IMR-90 (cell line): ENCODE data around the gene KRT7. TPM values are rescaled to one million over a fixed set of nuclear protein-coding genes. Genes with fewer than 3 reads are reported as not detected.

Experiments used
- ATAC-seq: fragments of 200-7000 bp; cut with Tn5 transposase; 2 replicates; pipeline ENCODE4 v1.9.1; 2020; ENCODE audit warnings: low read depth, mild to moderate bottlenecking, moderate library complexity
- BruUV-seq: library from RNA; stranded (reverse); fragments of 400-500 nt; replicated peaks from 2 replicates; lab custom pipeline; 2021; lab: Mats Ljungman, UMichigan
- CTCF ChIA-PET: fragments of 300-600 bp; formaldehyde crosslinking; extraction: SDS; loops from one replicate; lab custom pipeline; 2021; ENCODE audit warnings: antibody characterized with exemption; lab: Yijun Ruan, JAX
- POLR2A ChIA-PET: fragments of 300-600 bp; sonication (Branson Sonifier 250); formaldehyde crosslinking; loops from one replicate; lab custom pipeline; 2022; ENCODE audit warnings: antibody characterized with exemption; ENCODE audit not compliant: unreplicated experiment; lab: Charles Lee
- DNase-seq: peaks from one replicate; pipeline ENCODE4 v3.0.0; 2013
- H2AFZ ChIP-seq: replicated peaks from 2 replicates; pipeline ENCODE3; 2013; ENCODE audit warnings: low read length, mild to moderate bottlenecking; ENCODE audit not compliant: poor library complexity
- H2AK5ac ChIP-seq: 2 replicates; pipeline ENCODE4 v1.6.1; 2013; ENCODE audit warnings: low read depth, low read length, inconsistent platforms
- H2AK9ac ChIP-seq: replicated peaks from 2 replicates; pipeline ENCODE3; 2013; ENCODE audit warnings: mild to moderate bottlenecking, low read depth, low read length, moderate library complexity; ENCODE audit not compliant: poor library complexity
- H2BK120ac ChIP-seq: 2 replicates; pipeline ENCODE4 v1.6.1; 2013; ENCODE audit warnings: low read depth, low read length, inconsistent platforms
- H2BK15ac ChIP-seq: 3 replicates; pipeline ENCODE4 v1.6.1; 2013; ENCODE audit warnings: low read depth, low read length, inconsistent platforms
- H2BK20ac ChIP-seq: 2 replicates; pipeline ENCODE4 v1.6.1; 2013; ENCODE audit warnings: low read depth, mild to moderate bottlenecking, inconsistent platforms, low read length, moderate library complexity
- H2BK5ac ChIP-seq: 2 replicates; pipeline ENCODE4 v1.6.1; 2013; ENCODE audit warnings: mild to moderate bottlenecking, low read depth, low read length, inconsistent platforms; ENCODE audit not compliant: poor library complexity, severe bottlenecking
- H3K14ac ChIP-seq: replicated peaks from 2 replicates; pipeline ENCODE4 v1.6.1; 2013; ENCODE audit warnings: low read depth, low read length, inconsistent platforms
- H3K18ac ChIP-seq: 2 replicates; pipeline ENCODE4 v1.6.1; 2013; ENCODE audit warnings: low read depth, low read length, control low read depth
- H3K23ac ChIP-seq: 2 replicates; pipeline ENCODE4 v1.6.1; 2013; ENCODE audit warnings: low read depth, low read length, inconsistent platforms
- H3K27ac ChIP-seq: 2 replicates; pipeline ENCODE4 v1.5.1; 2013; ENCODE audit warnings: mild to moderate bottlenecking, control low read depth, low read length; ENCODE audit not compliant: insufficient read depth
- H3K27me3 ChIP-seq: 2 replicates; pipeline ENCODE4 v1.6.1; 2013; ENCODE audit warnings: low read length; ENCODE audit not compliant: control insufficient read depth, insufficient read depth
- H3K36me3 ChIP-seq: 2 replicates; pipeline ENCODE4 v1.6.1; 2013; ENCODE audit warnings: low read length, mixed read lengths; ENCODE audit not compliant: control insufficient read depth, insufficient read depth
- H3K4ac ChIP-seq: 2 replicates; pipeline ENCODE4 v1.6.1; 2013; ENCODE audit warnings: low read depth, low read length, inconsistent platforms
- H3K4me1 ChIP-seq: 2 replicates; pipeline ENCODE4 v1.6.1; 2013; ENCODE audit warnings: low read length, mixed read lengths; ENCODE audit not compliant: control insufficient read depth, insufficient read depth
- H3K4me2 ChIP-seq: 2 replicates; pipeline ENCODE4 v1.6.1; 2013; ENCODE audit warnings: low read depth, mild to moderate bottlenecking, control low read depth, low read length, moderate library complexity
- H3K4me3 ChIP-seq: 2 replicates; pipeline ENCODE4 v1.5.1; 2013; ENCODE audit warnings: low read depth, mild to moderate bottlenecking, control low read depth, low read length, moderate library complexity; ENCODE audit not compliant: insufficient read depth
- H3K56ac ChIP-seq: 2 replicates; pipeline ENCODE4 v1.6.1; 2013; ENCODE audit warnings: low read length, inconsistent platforms; ENCODE audit not compliant: insufficient read depth; ENCODE audit errors: extremely low read depth
- H3K79me1 ChIP-seq, 2 experiments: 2 replicates each; pipeline ENCODE4 v1.6.1; 2013; ENCODE audit warnings: low read length in 2 of 2, inconsistent platforms in 1 of 2, low read depth in 1 of 2
- H3K9ac ChIP-seq: 2 replicates; pipeline ENCODE4 v1.6.1; 2013; ENCODE audit warnings: low read depth, low read length, control low read depth
- H3K9me1 ChIP-seq: 2 replicates; pipeline ENCODE4 v1.6.1; 2013; ENCODE audit warnings: low read length, inconsistent platforms; ENCODE audit not compliant: insufficient read depth
- H3K9me3 ChIP-seq: 2 replicates; pipeline ENCODE4 v1.6.1; 2013; ENCODE audit warnings: low read length; ENCODE audit not compliant: control insufficient read depth, insufficient read depth
- H4K20me1 ChIP-seq: 2 replicates; pipeline ENCODE4 v1.6.1; 2013; ENCODE audit warnings: low read length, inconsistent platforms; ENCODE audit not compliant: insufficient read depth
- H4K5ac ChIP-seq: 2 replicates; pipeline ENCODE4 v1.6.1; 2013; ENCODE audit warnings: mild to moderate bottlenecking, low read depth, low read length, control low read depth
- H4K8ac ChIP-seq, 2 experiments: 2 replicates each; pipeline ENCODE4 v1.6.1; 2013; ENCODE audit warnings: low read depth in 2 of 2, low read length in 2 of 2, control low read depth in 1 of 2, inconsistent platforms in 1 of 2
- H4K91ac ChIP-seq: 2 replicates; pipeline ENCODE4 v1.6.1; 2013; ENCODE audit warnings: low read depth, low read length, inconsistent platforms; ENCODE audit not compliant: insufficient read depth
- BHLHE40 ChIP-seq: fragments of 150-350 bp; IDR thresholded peaks from 2 replicates; pipeline ENCODE4 v1.6.1; 2016; ENCODE audit warnings: mild to moderate bottlenecking, low read depth, low read length
- CEBPB ChIP-seq: IDR thresholded peaks from 2 replicates; pipeline ENCODE4 v1.6.1; 2012; ENCODE audit warnings: low read depth, low read length, improper control_type of control experiment
- FOS ChIP-seq: fragments of 150-350 bp; IDR thresholded peaks from 2 replicates; pipeline ENCODE4 v1.6.1; 2016; ENCODE audit warnings: low read depth, low read length
- MAFK ChIP-seq: IDR thresholded peaks from 2 replicates; pipeline ENCODE4 v1.6.1; 2012; ENCODE audit warnings: low read depth, low read length, improper control_type of control experiment
- MAZ ChIP-seq: IDR thresholded peaks from 2 replicates; pipeline ENCODE4 v1.6.1; 2012; ENCODE audit warnings: low read depth, mild to moderate bottlenecking, low read length, improper control_type of control experiment, moderate library complexity, borderline replicate concordance
- MXI1 ChIP-seq: IDR thresholded peaks from 2 replicates; pipeline ENCODE4 v1.6.1; 2012; ENCODE audit warnings: low read depth, mild to moderate bottlenecking, low read length, moderate library complexity, borderline replicate concordance
- NFE2L2 ChIP-seq: fragments of 150-350 bp; IDR thresholded peaks from 2 replicates; pipeline ENCODE4 v1.6.1; 2016; ENCODE audit warnings: low read depth, mild to moderate bottlenecking, low read length
- RAD21 ChIP-seq: IDR thresholded peaks from 2 replicates; pipeline ENCODE4 v1.6.1; 2012; ENCODE audit warnings: low read length, improper control_type of control experiment
- RCOR1 ChIP-seq: IDR thresholded peaks from 2 replicates; pipeline ENCODE4 v1.6.1; 2012; ENCODE audit warnings: mild to moderate bottlenecking, low read length, improper control_type of control experiment; ENCODE audit not compliant: insufficient replicate concordance
- RFX5 ChIP-seq: IDR thresholded peaks from 2 replicates; pipeline ENCODE4 v1.8.0; 2012; ENCODE audit warnings: low read depth, mild to moderate bottlenecking, low read length, moderate library complexity
- WGBS, 2 experiments: methylation state at CpG; one replicate each; pipeline versions ENCODE4 v1.1.5 to v1.1.7; 2013; ENCODE audit warnings: missing lambda C conversion rate in 2 of 2; ENCODE audit not compliant: insufficient read length in 1 of 2; ENCODE audit errors: extremely low coverage in 2 of 2; 5-methylcytosine and 5-hydroxymethylcytosine counted together
- dilution Hi-C: fragments of 300-500 bp; cut with HindIII; formaldehyde crosslinking; loops from one replicate; pipeline ENCODE4 v1.14.3; 2018; ENCODE audit warnings: low sequenced_read_pairs; ENCODE audit not compliant: unreplicated experiment
- in situ Hi-C: fragments of 300-500 bp; cut with MboI; formaldehyde crosslinking; loops from 3 replicates; pipeline ENCODE4 v1.14.3; 2019; ENCODE audit warnings: low sequenced_read_pairs, inconsistent platforms, mixed read lengths
- intact Hi-C: fragments of 100-400 bp; cut with micrococcal nuclease; formaldehyde crosslinking; loops from 2 replicates; pipeline ENCODE4 v1.10.0; 2022
- polyA plus RNA-seq, 3 experiments: library from polyadenylated mRNA; depleted of rRNA; stranded (reverse); fragments of >200 nt; gene quantifications; 2 replicates each; pipeline ENCODE4 v1.2.3, GENCODE V29; 2012; ENCODE audit warnings: low replicate concordance in 1 of 3
- total RNA-seq: library from RNA; depleted of rRNA; stranded (reverse); fragments of >200 nt; gene quantifications from 2 replicates; pipeline ENCODE4 v1.2.3, GENCODE V29; 2012
- TF ChIP-seq, protein P1 (sequence below): fragments of 150-350 bp; IDR thresholded peaks from 2 replicates; pipeline ENCODE4 v1.6.1; 2017; ENCODE audit warnings: mild to moderate bottlenecking, antibody characterized with exemption, low read length, low read depth
- TF ChIP-seq, protein P2 (sequence below): fragments of 150-350 bp; IDR thresholded peaks from 2 replicates; pipeline ENCODE4 v1.6.1; 2016; ENCODE audit warnings: low read depth, mild to moderate bottlenecking, low read length, moderate library complexity, borderline replicate concordance

KRT7 gene
- total and polyA plus RNA-seq, 2 of the 4 experiments (the other 2 are of a cell fraction): 0.54 to 1.7 TPM

DNA sequence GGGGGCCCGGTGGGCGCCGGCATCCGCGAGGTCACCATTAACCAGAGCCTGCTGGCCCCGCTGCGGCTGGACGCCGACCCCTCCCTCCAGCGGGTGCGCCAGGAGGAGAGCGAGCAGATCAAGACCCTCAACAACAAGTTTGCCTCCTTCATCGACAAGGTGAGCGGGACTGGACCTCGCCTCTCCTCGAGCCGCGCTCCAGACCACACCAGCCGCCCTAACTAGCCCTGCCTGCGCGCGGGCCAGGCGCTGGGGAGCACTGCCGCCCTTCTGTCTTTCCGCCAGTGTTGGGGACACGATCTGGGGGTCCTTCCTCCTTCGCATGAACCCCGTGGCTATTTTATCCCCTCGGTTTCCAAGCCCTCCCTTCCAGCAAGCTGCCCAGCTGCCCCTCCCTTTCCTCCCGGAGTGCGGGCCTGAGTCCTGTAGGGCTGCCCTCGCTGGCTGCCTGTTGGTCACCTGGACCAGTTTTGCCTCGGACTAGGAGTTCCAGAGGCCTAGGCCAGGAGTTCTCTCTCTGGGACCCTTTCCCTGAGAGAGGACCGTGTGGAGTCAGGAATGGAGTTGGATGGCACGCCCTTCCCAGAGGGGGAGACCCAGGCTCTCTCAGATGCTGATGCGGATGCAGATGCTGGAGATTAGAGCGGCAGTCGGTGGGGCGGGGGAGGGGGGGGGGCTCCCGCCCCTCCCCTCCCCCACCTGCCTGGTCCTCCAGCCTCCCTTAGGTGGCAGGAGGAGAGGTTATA is 592 bp downstream of the KRT7 start:
- peaks cover 23% of the 10 kb centered on the region for H3K4me1 ChIP-seq
- no peak overlapping the region for H3K23ac ChIP-seq
- in situ Hi-C loops (no loop called here), dilution Hi-C loops (no loop called here), intact Hi-C loops (loop anchor here (5.0 kb wide), 1 partner anchor 44 kb away; no protein-coding TSS in a partner anchor)
- no peak overlapping the region for H3K18ac ChIP-seq
- no peaks in the 10 kb centered on the region for H3K36me3 ChIP-seq
- H2AFZ ChIP-seq: peak overlapping the region; percentile 59
- ATAC-seq (no peak), DNase-seq (no peak)
- H3K14ac ChIP-seq: 0 out of 2 replicates have a peak overlapping the region, but pooled peaks have one; percentile 8
- no peaks in the 10 kb centered on the region for H3K9me3 ChIP-seq
- TF ChIP-seq CEBPB (no peak), BHLHE40 (no peak), RFX5 (no peak), NFE2L2 (no peak), MAFK (no peak), RAD21 (no peak), RCOR1 (no peak), MXI1 (no peak), FOS (no peak), MAZ (no peak)
- TF ChIP-seq, protein P1, sequence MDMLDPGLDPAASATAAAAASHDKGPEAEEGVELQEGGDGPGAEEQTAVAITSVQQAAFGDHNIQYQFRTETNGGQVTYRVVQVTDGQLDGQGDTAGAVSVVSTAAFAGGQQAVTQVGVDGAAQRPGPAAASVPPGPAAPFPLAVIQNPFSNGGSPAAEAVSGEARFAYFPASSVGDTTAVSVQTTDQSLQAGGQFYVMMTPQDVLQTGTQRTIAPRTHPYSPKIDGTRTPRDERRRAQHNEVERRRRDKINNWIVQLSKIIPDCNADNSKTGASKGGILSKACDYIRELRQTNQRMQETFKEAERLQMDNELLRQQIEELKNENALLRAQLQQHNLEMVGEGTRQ: no peak
- TF ChIP-seq, protein P2, sequence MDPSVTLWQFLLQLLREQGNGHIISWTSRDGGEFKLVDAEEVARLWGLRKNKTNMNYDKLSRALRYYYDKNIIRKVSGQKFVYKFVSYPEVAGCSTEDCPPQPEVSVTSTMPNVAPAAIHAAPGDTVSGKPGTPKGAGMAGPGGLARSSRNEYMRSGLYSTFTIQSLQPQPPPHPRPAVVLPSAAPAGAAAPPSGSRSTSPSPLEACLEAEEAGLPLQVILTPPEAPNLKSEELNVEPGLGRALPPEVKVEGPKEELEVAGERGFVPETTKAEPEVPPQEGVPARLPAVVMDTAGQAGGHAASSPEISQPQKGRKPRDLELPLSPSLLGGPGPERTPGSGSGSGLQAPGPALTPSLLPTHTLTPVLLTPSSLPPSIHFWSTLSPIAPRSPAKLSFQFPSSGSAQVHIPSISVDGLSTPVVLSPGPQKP: no peak
- no peaks in the 10 kb centered on the region for H4K20me1 ChIP-seq
- peak overlapping the region; percentile 45; the same call in 1 of the 2 replicates for H3K4ac ChIP-seq
- peaks cover 0 to 17% of the 10 kb centered on the region in 2 experiments; a peak in 2 of 4 replicates for H3K79me1 ChIP-seq
- H2BK120ac ChIP-seq: peak overlapping the region; percentile 44
- peak overlapping the region; percentile 35 for H2AK5ac ChIP-seq
- WGBS, 2 experiments: 78% methylated on average over 10 of the region's 40 CpGs; no CpG with 5 or more reads in 1 of the 2 experiments
- no peak overlapping the region for H3K56ac ChIP-seq
- no peak overlapping the region for H3K4me2 ChIP-seq
- peak overlapping the region; percentile 15; the same call in 1 of the 2 replicates for H4K91ac ChIP-seq
- no TSS peak for BruUV-seq
- no peak overlapping the region for H4K5ac ChIP-seq
- no peak overlapping the region for H3K4me3 ChIP-seq
- H2BK20ac ChIP-seq: peak overlapping the region; percentile 37; the same call in 1 of the 2 replicates
- POLR2A ChIA-PET: no interaction called here
- H3K27me3 ChIP-seq: no peaks in the 10 kb centered on the region
- CTCF ChIA-PET: no interaction called here
- H3K27ac ChIP-seq: no peak overlapping the region
- H2BK15ac ChIP-seq: no peak overlapping the region
- peaks cover 29% of the 10 kb centered on the region for H3K9me1 ChIP-seq
- H2AK9ac ChIP-seq: no peak overlapping the region
- no peak overlapping the region for H2BK5ac ChIP-seq
- no peak overlapping the region for H3K9ac ChIP-seq
- no peak overlapping the region; a peak in 1 of 4 replicates for H4K8ac ChIP-seq
